Endothelial cell of umbilical vein (primary cell): Measurements from ENCODE around the gene NRG3.

ENCODE experiments used
- EZH2 ChIP-seq: IDR thresholded peaks from 2 replicates; pipeline ENCODE4 v1.6.1; 2012; ENCODE audit warnings: borderline replicate concordance, low read depth, mild to moderate bottlenecking, moderate library complexity, low read length, inconsistent platforms; ENCODE audit not compliant: severe bottlenecking
- FOS ChIP-seq: IDR thresholded peaks from 2 replicates; pipeline ENCODE4 v1.6.1; 2011; ENCODE audit warnings: mild to moderate bottlenecking, low read length, moderate library complexity, borderline replicate concordance; ENCODE audit not compliant: insufficient read depth
- JUN ChIP-seq: IDR thresholded peaks from 2 replicates; pipeline ENCODE4 v1.6.1; 2011; ENCODE audit warnings: borderline replicate concordance, low read depth; ENCODE audit not compliant: insufficient read length, insufficient read depth
- MYC ChIP-seq: IDR thresholded peaks from one replicate; pipeline ENCODE4 v1.6.1; 2011; ENCODE audit warnings: mild to moderate bottlenecking, low read depth, low read length
- POLR2A ChIP-seq: IDR thresholded peaks from 2 replicates; pipeline ENCODE4 v1.6.1; 2012; ENCODE audit warnings: low read depth, mild to moderate bottlenecking, control low read depth, low read length
- POLR2AphosphoS5 ChIP-seq: IDR thresholded peaks from 2 replicates; pipeline ENCODE4 v1.6.1; 2012; ENCODE audit warnings: low read depth, mild to moderate bottlenecking, control low read depth, low read length, moderate library complexity; ENCODE audit not compliant: insufficient read depth
- TF ChIP-seq, protein P1 (sequence below), 2 donors: IDR thresholded peaks; 1 replicate in 1 of 2; 2 replicates in 1 of 2; pipeline ENCODE4 v1.5.1; 2011; ENCODE audit warnings: low read length in 2 of 2, mild to moderate bottlenecking in 2 of 2, moderate library complexity in 2 of 2, control low read depth in 1 of 2, inconsistent platforms in 1 of 2, low read depth in 1 of 2; ENCODE audit not compliant: insufficient read depth in 1 of 2; ENCODE audit errors: extremely low read depth in 1 of 2
- TF ChIP-seq, protein P2 (sequence below): IDR thresholded peaks from 2 replicates; pipeline ENCODE4 v1.6.1; 2011; ENCODE audit not compliant: insufficient read depth, insufficient read length

DNA sequence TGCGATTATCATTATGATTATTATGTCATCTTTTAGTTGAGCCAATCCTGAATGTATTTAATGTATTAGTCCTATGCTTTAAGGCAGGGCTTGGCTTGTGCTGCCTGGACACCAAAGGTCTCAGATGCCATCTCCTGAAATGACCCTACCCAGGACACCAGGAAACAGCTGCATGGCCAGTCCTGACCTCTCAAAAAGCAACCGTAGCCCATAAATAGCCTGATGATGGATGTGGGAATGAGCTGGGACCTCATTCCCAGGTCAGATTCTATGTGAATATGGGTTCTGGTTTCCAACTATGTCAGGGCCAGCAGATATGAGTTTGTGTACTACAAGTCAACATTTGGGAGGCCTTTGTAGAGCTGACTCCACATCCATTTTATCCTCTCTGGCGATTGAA, 438.4 kb downstream of the NRG3 start:
- no peak for TF ChIP-seq EZH2
- TF ChIP-seq, protein P1, sequence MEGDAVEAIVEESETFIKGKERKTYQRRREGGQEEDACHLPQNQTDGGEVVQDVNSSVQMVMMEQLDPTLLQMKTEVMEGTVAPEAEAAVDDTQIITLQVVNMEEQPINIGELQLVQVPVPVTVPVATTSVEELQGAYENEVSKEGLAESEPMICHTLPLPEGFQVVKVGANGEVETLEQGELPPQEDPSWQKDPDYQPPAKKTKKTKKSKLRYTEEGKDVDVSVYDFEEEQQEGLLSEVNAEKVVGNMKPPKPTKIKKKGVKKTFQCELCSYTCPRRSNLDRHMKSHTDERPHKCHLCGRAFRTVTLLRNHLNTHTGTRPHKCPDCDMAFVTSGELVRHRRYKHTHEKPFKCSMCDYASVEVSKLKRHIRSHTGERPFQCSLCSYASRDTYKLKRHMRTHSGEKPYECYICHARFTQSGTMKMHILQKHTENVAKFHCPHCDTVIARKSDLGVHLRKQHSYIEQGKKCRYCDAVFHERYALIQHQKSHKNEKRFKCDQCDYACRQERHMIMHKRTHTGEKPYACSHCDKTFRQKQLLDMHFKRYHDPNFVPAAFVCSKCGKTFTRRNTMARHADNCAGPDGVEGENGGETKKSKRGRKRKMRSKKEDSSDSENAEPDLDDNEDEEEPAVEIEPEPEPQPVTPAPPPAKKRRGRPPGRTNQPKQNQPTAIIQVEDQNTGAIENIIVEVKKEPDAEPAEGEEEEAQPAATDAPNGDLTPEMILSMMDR (IDR thresholded peaks at IDR 0.05; ENCODE audit: extremely low read depth in 1 of 2, insufficient read depth in 1 of 2, low read depth in 1 of 2, low read length in 2 of 2) = no peak
- TF ChIP-seq POLR2A = no peak
- TF ChIP-seq POLR2AphosphoS5 = no peak
- TF ChIP-seq MYC = no peak
- TF ChIP-seq JUN = no peak
- TF ChIP-seq FOS = no peak
- TF ChIP-seq, protein P2, sequence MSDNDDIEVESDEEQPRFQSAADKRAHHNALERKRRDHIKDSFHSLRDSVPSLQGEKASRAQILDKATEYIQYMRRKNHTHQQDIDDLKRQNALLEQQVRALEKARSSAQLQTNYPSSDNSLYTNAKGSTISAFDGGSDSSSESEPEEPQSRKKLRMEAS = no peak
